Mesenchymal stem cell (in vitro differentiated cells and primary cell): Measurements from ENCODE around the gene DNAL4.

ENCODE experiments used
- DNase-seq: peaks from one replicate; pipeline ENCODE4 v3.0.0-alpha.2; 2013
- H2AFZ ChIP-seq: one replicate; pipeline ENCODE4 v1.6.1; 2013; ENCODE audit warnings: low read depth, mild to moderate bottlenecking, control low read depth, inconsistent platforms, low read length, moderate library complexity
- H2AK5ac ChIP-seq: 2 replicates; pipeline ENCODE4 v1.6.1; 2013; ENCODE audit warnings: low read length, moderate library complexity, mild to moderate bottlenecking, inconsistent platforms; ENCODE audit not compliant: severe bottlenecking
- H2BK120ac ChIP-seq: one replicate; pipeline ENCODE4 v1.6.1; 2013; ENCODE audit warnings: low read depth, mild to moderate bottlenecking, inconsistent platforms, low read length, moderate library complexity
- H2BK12ac ChIP-seq, 2 experiments: one replicate each; pipeline ENCODE4 v1.6.1; 2013; ENCODE audit warnings: inconsistent platforms in 2 of 2, low read length in 2 of 2, mild to moderate bottlenecking in 2 of 2, moderate library complexity in 2 of 2, control low read depth in 1 of 2
- H2BK15ac ChIP-seq: one replicate; pipeline ENCODE4 v1.6.1; 2013; ENCODE audit warnings: mild to moderate bottlenecking, low read depth, inconsistent platforms; ENCODE audit not compliant: poor library complexity, severe bottlenecking
- H2BK5ac ChIP-seq: 2 replicates; pipeline ENCODE4 v1.6.1; 2013; ENCODE audit warnings: low read depth, mild to moderate bottlenecking, low read length, control low read depth, inconsistent platforms; ENCODE audit not compliant: poor library complexity, severe bottlenecking
- H3K14ac ChIP-seq, 2 experiments: one replicate each; pipeline ENCODE4 v1.6.1; 2013; ENCODE audit warnings: inconsistent platforms in 2 of 2, low read length in 2 of 2, control low read depth in 1 of 2, mild to moderate bottlenecking in 1 of 2, moderate library complexity in 1 of 2
- H3K18ac ChIP-seq, 2 experiments: one replicate each; pipeline ENCODE4 v1.6.1; 2013; ENCODE audit warnings: inconsistent platforms in 2 of 2, low read length in 2 of 2, control low read depth in 1 of 2, low read depth in 1 of 2, mild to moderate bottlenecking in 1 of 2
- H3K23ac ChIP-seq, 2 experiments: one replicate each; pipeline ENCODE4 v1.6.1; 2013; ENCODE audit warnings: inconsistent platforms in 2 of 2, low read length in 2 of 2, mild to moderate bottlenecking in 2 of 2, moderate library complexity in 2 of 2, control low read depth in 1 of 2
- H3K27ac ChIP-seq: 2 replicates; pipeline ENCODE4 v1.5.1; 2013; ENCODE audit warnings: mild to moderate bottlenecking, moderate library complexity, low read length, control low read depth, inconsistent platforms; ENCODE audit not compliant: poor library complexity, severe bottlenecking
- H3K27me3 ChIP-seq, 2 experiments: 2 replicates each; pipeline versions ENCODE4 v1.6.1 to v1.7.0; 2013; ENCODE audit warnings: low read length in 2 of 2, mild to moderate bottlenecking in 2 of 2, moderate library complexity in 2 of 2, control low read depth in 1 of 2, inconsistent platforms in 1 of 2; ENCODE audit not compliant: control insufficient read depth in 1 of 2, insufficient read depth in 1 of 2
- H3K36me3 ChIP-seq, 2 experiments: 2 replicates each; pipeline versions ENCODE4 v1.6.1 to v1.7.0; 2013; ENCODE audit warnings: low read length in 2 of 2, control low read depth in 1 of 2, inconsistent platforms in 1 of 2, low read depth in 1 of 2, mild to moderate bottlenecking in 1 of 2; ENCODE audit not compliant: insufficient read depth in 2 of 2, control insufficient read depth in 1 of 2
- H3K4ac ChIP-seq, 2 experiments: one replicate each; pipeline ENCODE4 v1.6.1; 2013; ENCODE audit warnings: inconsistent platforms in 2 of 2, low read length in 2 of 2, mild to moderate bottlenecking in 2 of 2, moderate library complexity in 2 of 2, control low read depth in 1 of 2, low read depth in 1 of 2
- H3K4me1 ChIP-seq: 2 replicates; pipeline ENCODE4 v1.6.1; 2013; ENCODE audit warnings: low read depth, low read length, control low read depth; ENCODE audit not compliant: control insufficient read depth, insufficient read depth
- H3K4me2 ChIP-seq: 2 replicates; pipeline ENCODE4 v1.6.1; 2013; ENCODE audit warnings: low read length, mild to moderate bottlenecking, inconsistent platforms; ENCODE audit not compliant: poor library complexity, severe bottlenecking
- H3K4me3 ChIP-seq, 2 experiments: 2 replicates each; pipeline versions ENCODE4 v1.5.1 to v1.7.0; 2013; ENCODE audit warnings: low read length in 2 of 2, mild to moderate bottlenecking in 2 of 2, control low read depth in 1 of 2, low read depth in 1 of 2; ENCODE audit not compliant: insufficient read depth in 1 of 2
- H3K79me1 ChIP-seq: replicated peaks from 2 replicates; pipeline ENCODE4 v1.6.1; 2013; ENCODE audit warnings: mild to moderate bottlenecking, control low read depth, low read length, inconsistent platforms; ENCODE audit not compliant: poor library complexity, severe bottlenecking
- H3K9ac ChIP-seq: 2 replicates; pipeline ENCODE4 v1.7.0; 2013; ENCODE audit warnings: mild to moderate bottlenecking, low read length, moderate library complexity
- H3K9me3 ChIP-seq: 2 replicates; pipeline ENCODE4 v1.7.0; 2013; ENCODE audit warnings: mild to moderate bottlenecking, low read length; ENCODE audit not compliant: control insufficient read depth
- H4K8ac ChIP-seq: one replicate; pipeline ENCODE4 v1.6.1; 2013; ENCODE audit warnings: inconsistent platforms, mild to moderate bottlenecking, low read length, moderate library complexity
- H4K91ac ChIP-seq: one replicate; pipeline ENCODE4 v1.6.1; 2013; ENCODE audit warnings: mild to moderate bottlenecking, low read length, inconsistent platforms
- WGBS: methylation state at CpG from one replicate; pipeline ENCODE4 v1.1.7; 2013; ENCODE audit warnings: mixed read lengths; 5-methylcytosine and 5-hydroxymethylcytosine counted together

Gene DNAL4

DNA sequence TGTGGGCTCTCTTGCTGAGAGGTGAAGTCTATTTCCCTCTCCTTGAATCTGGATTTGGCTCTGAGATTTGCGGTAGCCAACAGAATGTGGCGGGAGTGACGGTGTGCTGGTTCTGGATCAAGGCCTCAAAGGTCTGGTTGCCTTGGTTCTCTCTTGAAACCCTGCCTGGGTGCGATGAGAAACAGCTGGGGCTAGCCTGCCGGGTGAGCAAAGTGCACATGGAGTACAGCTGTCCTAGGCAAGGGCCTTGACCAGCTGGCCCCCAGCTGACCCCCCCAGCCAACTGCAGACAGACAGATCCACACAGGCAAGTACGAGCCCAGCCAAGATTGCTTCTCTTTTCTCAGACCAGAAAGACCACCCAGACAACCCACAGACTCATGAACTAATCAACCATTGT lies 49.0 kb downstream of the DNAL4 start:
- Histone ChIP-seq H3K27me3 (no peaks in the 10 kb centered on the region), H2BK120ac (no peak overlapping the region), H3K14ac (no peak overlapping the region), H4K91ac (no peak overlapping the region), H3K9me3 (no peaks in the 10 kb centered on the region), H2AK5ac (no peak overlapping the region), H2BK12ac (no peak overlapping the region), H3K4me3 (no peak overlapping the region), H3K18ac (no peak overlapping the region), H3K23ac (no peak overlapping the region), H4K8ac (no peak overlapping the region), H3K4me1 (peaks cover 3% of the 10 kb centered on the region), H3K4ac (no peak overlapping the region), H3K36me3 (peaks cover 81 to 92% of the 10 kb centered on the region in 2 experiments), H3K79me1 (peaks cover 11% of the 10 kb centered on the region), H3K4me2 (no peak overlapping the region), H3K27ac (no peak overlapping the region), H2BK5ac (no peak overlapping the region), H2AFZ (no peak overlapping the region), H2BK15ac (no peak overlapping the region), H3K9ac (no peak overlapping the region)
- 97% methylated on average over 5 of the region's 6 CpGs for WGBS
- DNase-seq = no peak

- H3K4ac ChIP-seq = no peak overlapping the region
- H3K9ac ChIP-seq = no peak overlapping the region
- H2BK120ac ChIP-seq = no peak overlapping the region
- no peak overlapping the region for H2AK5ac ChIP-seq
- no peak overlapping the region for H3K14ac ChIP-seq
- 96% methylated on average over 25 of the region's 25 CpGs for WGBS
- H3K4me1 ChIP-seq = no peaks in the 10 kb centered on the region
- H2BK12ac ChIP-seq = no peak overlapping the region
- H2AFZ ChIP-seq = no peak overlapping the region
- H2BK5ac ChIP-seq = no peak overlapping the region
- H3K36me3 ChIP-seq = peaks cover 86 to 92% of the 10 kb centered on the region in 2 experiments
- H3K4me3 ChIP-seq = no peak overlapping the region
- no peak for DNase-seq
- H3K9me3 ChIP-seq = no peaks in the 10 kb centered on the region
- no peak overlapping the region for H2BK15ac ChIP-seq
- H3K23ac ChIP-seq = no peak overlapping the region
- no peak overlapping the region for H4K91ac ChIP-seq
- no peak overlapping the region for H3K18ac ChIP-seq
- H3K27ac ChIP-seq = no peak overlapping the region
- H4K8ac ChIP-seq = no peak overlapping the region
- peaks cover 15% of the 10 kb centered on the region for H3K79me1 ChIP-seq
- no peaks in the 10 kb centered on the region for H3K27me3 ChIP-seq
- H3K4me2 ChIP-seq = no peak overlapping the region
Observed at GRCh38 chr22:38742176-38742942, 51.6 kb downstream of the DNAL4 start.

- WGBS = 96% methylated on average over 10 of the region's 10 CpGs
- Histone ChIP-seq H3K4me2 (no peak overlapping the region), H3K79me1 (peaks cover 15% of the 10 kb centered on the region)
Observed at GRCh38 chr22:38741576-38741975, 52.4 kb downstream of the DNAL4 start.

GRCh38 chr22:38741166-38741565 lies 52.8 kb downstream of the DNAL4 start:
- H2BK120ac ChIP-seq = no peak overlapping the region
- 96% methylated on average over 9 of the region's 9 CpGs for WGBS
- H3K36me3 ChIP-seq = peaks cover 89 to 98% of the 10 kb centered on the region in 2 experiments
- H4K8ac ChIP-seq = no peak overlapping the region
- no peak overlapping the region for H3K9ac ChIP-seq
- no peak overlapping the region for H3K23ac ChIP-seq
- H2BK15ac ChIP-seq = no peak overlapping the region
- H2AFZ ChIP-seq = no peak overlapping the region
- H3K79me1 ChIP-seq = peaks cover 15% of the 10 kb centered on the region
- H3K14ac ChIP-seq = no peak overlapping the region
- no peak overlapping the region for H3K4me2 ChIP-seq
- no peak overlapping the region for H3K18ac ChIP-seq
- no peak for DNase-seq
- no peak overlapping the region for H2BK5ac ChIP-seq
- no peak overlapping the region for H3K4me3 ChIP-seq
- H2BK12ac ChIP-seq = no peak overlapping the region
- no peak overlapping the region for H4K91ac ChIP-seq
- no peak overlapping the region for H3K27ac ChIP-seq
- H3K4me1 ChIP-seq = no peaks in the 10 kb centered on the region
- no peaks in the 10 kb centered on the region for H3K27me3 ChIP-seq
- no peak overlapping the region for H3K4ac ChIP-seq
- H2AK5ac ChIP-seq = no peak overlapping the region
- H3K9me3 ChIP-seq = no peaks in the 10 kb centered on the region

More at GRCh38 chr22:38741576-38741975, 52.4 kb downstream of the DNAL4 start:
- Histone ChIP-seq H3K4me1 (no peaks in the 10 kb centered on the region), H3K27ac (no peak overlapping the region), H3K9ac (no peak overlapping the region), H3K27me3 (no peaks in the 10 kb centered on the region), H2BK120ac (no peak overlapping the region), H2BK5ac (no peak overlapping the region), H3K9me3 (no peaks in the 10 kb centered on the region), H3K4me3 (no peak overlapping the region), H3K4ac (no peak overlapping the region), H2BK12ac (no peak overlapping the region), H3K36me3 (peaks cover 89 to 98% of the 10 kb centered on the region in 2 experiments), H3K14ac (no peak overlapping the region), H3K18ac (no peak overlapping the region), H2BK15ac (no peak overlapping the region), H4K8ac (no peak overlapping the region), H2AK5ac (no peak overlapping the region), H4K91ac (no peak overlapping the region), H2AFZ (no peak overlapping the region), H3K23ac (no peak overlapping the region)
- no peak for DNase-seq
